ENCODE data around the gene JAZF1.

JAZF1 gene

DNA sequence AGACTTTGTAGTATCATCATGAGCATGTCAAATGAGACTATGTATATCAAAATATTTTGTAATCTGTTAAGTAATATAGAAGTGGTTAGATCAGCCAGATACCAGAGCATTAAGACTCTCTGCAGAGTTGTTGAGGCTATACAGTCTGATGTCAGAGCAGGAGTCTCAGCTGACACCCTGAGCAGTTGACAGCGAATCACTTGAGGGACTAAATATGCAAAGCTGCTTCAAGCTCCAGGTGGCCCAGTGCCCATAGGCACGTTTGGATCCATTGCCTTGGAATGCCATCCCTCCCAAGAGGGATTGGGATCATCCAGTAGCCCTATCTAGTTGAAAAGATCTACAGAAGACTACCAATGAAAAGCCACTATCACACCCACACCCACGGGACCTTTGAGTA lies 230.5 kb downstream of the JAZF1 start:
- H3K4me3 ChIP-seq (ENCODE audit: low read depth, low read length, poor library complexity, severe bottlenecking): no peak overlapping the region
- H3K9ac ChIP-seq (ENCODE audit: low read length): no peak overlapping the region
- TF ChIP-seq, protein P1, sequence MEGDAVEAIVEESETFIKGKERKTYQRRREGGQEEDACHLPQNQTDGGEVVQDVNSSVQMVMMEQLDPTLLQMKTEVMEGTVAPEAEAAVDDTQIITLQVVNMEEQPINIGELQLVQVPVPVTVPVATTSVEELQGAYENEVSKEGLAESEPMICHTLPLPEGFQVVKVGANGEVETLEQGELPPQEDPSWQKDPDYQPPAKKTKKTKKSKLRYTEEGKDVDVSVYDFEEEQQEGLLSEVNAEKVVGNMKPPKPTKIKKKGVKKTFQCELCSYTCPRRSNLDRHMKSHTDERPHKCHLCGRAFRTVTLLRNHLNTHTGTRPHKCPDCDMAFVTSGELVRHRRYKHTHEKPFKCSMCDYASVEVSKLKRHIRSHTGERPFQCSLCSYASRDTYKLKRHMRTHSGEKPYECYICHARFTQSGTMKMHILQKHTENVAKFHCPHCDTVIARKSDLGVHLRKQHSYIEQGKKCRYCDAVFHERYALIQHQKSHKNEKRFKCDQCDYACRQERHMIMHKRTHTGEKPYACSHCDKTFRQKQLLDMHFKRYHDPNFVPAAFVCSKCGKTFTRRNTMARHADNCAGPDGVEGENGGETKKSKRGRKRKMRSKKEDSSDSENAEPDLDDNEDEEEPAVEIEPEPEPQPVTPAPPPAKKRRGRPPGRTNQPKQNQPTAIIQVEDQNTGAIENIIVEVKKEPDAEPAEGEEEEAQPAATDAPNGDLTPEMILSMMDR (IDR thresholded peaks at IDR 0.05; ENCODE audit: low read length): no peak
- TF ChIP-seq EZH2 (IDR thresholded peaks at IDR 0.05; ENCODE audit: borderline replicate concordance, low read length): no peak
- H3F3A ChIP-seq (ENCODE audit: insufficient read depth, low read length): no peaks in the 10 kb centered on the region
- no peaks in the 10 kb centered on the region for H3K79me2 ChIP-seq (ENCODE audit: insufficient read depth, low read length)
- no peaks in the 10 kb centered on the region for H3K27me3 ChIP-seq (ENCODE audit: insufficient read depth, low read length)
- no peaks in the 10 kb centered on the region for H3K4me1 ChIP-seq (ENCODE audit: insufficient read depth, low read length, severe bottlenecking)
- no peaks in the 10 kb centered on the region for H3K9me2 ChIP-seq (ENCODE audit: low read depth, low read length)
- no peaks in the 10 kb centered on the region for H3K36me3 ChIP-seq (ENCODE audit: insufficient read depth, low read length)
- no peak overlapping the region for H2AFZ ChIP-seq (ENCODE audit: low read length)
- H4K20me1 ChIP-seq (ENCODE audit: insufficient read depth, low read length): no peaks in the 10 kb centered on the region
- no peak overlapping the region for H3K4me2 ChIP-seq (ENCODE audit: low read length)
- H3K27ac ChIP-seq (ENCODE audit: low read depth, low read length, poor library complexity, severe bottlenecking): no peak overlapping the region
- H3K9me3 ChIP-seq (ENCODE audit: low read length): no peaks in the 10 kb centered on the region

DNA sequence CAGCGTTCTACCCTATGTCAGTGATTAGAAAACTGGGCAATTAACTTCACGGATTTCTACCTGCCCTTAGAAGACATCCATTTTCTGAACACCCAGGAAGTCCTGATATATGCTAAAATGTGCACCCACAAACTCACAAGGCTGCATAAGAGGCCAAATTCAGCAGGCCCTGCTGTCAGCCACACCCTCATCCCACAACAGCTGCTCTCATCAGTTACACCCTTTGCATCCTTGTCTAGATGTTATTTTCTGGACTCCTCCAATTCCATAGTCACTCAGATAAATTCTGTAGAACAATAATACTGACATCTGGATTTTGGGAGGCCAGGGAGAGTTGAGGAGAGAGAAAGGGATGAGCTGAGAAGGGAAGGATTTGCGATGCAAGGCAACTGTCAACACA lies 231.7 kb downstream of the JAZF1 start:
- H3K79me2 ChIP-seq (ENCODE audit: insufficient read depth, low read length): no peaks in the 10 kb centered on the region
- H4K20me1 ChIP-seq (ENCODE audit: insufficient read depth, low read length): no peaks in the 10 kb centered on the region
- no peak overlapping the region for H3K4me3 ChIP-seq (ENCODE audit: low read depth, low read length, poor library complexity, severe bottlenecking)

DNA sequence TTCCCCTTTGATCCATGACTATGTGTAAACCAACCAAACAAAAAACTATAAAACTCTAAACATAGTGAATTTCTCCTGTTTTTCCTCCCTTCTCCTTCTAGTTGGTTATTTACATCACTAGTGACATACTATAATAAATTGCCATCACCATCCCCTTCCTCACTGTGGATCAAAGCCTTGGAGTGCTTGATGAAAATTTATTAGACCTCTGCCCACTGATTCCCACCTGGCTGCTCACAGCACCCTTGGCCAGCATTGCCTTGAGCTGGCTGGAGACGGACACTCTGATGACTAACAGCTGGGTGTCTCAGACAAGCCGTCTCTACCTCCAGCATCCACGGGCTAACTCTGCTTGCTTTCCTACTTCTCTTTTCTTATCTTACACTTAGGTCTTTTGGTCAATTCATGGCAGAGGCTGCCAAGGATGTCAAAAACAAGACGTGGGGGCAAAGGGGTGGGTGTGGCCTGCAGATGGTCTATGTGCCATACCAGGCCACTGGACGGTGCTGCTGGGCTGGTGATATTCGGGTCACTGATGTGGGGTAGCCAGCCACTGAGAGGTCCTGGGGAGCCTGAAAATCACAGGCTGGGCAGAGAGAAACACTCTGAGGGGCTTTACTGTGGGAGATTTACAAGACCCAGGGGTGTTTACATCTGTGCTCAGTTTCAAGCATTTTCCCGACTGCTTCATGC lies 232.9 kb downstream of the JAZF1 start:
- Histone ChIP-seq H3K4me3 (ENCODE audit: low read depth, low read length, poor library complexity, severe bottlenecking) (no peak overlapping the region), H3K9me2 (ENCODE audit: low read depth, low read length) (no peaks in the 10 kb centered on the region), H3K9me3 (ENCODE audit: low read length) (no peaks in the 10 kb centered on the region), H3K9ac (ENCODE audit: low read length) (no peak overlapping the region), H4K20me1 (ENCODE audit: insufficient read depth, low read length) (no peaks in the 10 kb centered on the region), H3K79me2 (ENCODE audit: insufficient read depth, low read length) (no peaks in the 10 kb centered on the region), H3F3A (ENCODE audit: insufficient read depth, low read length) (no peaks in the 10 kb centered on the region), H3K4me1 (ENCODE audit: insufficient read depth, low read length, severe bottlenecking) (no peaks in the 10 kb centered on the region), H2AFZ (ENCODE audit: low read length) (no peak overlapping the region), H3K27ac (ENCODE audit: low read depth, low read length, poor library complexity, severe bottlenecking) (no peak overlapping the region), H3K27me3 (ENCODE audit: insufficient read depth, low read length) (no peaks in the 10 kb centered on the region), H3K4me2 (ENCODE audit: low read length) (no peak overlapping the region), H3K36me3 (ENCODE audit: insufficient read depth, low read length) (no peaks in the 10 kb centered on the region)
- no peak for TF ChIP-seq EZH2 (IDR thresholded peaks at IDR 0.05; ENCODE audit: borderline replicate concordance, low read length)
- TF ChIP-seq, protein P1 (IDR thresholded peaks at IDR 0.05; ENCODE audit: low read length): no peak

More for the DNA sequence above, 231.7 kb downstream of the JAZF1 start:
- H3K36me3 ChIP-seq (ENCODE audit: insufficient read depth, low read length): no peaks in the 10 kb centered on the region
- no peak overlapping the region for H3K27ac ChIP-seq (ENCODE audit: low read depth, low read length, poor library complexity, severe bottlenecking)
- no peak overlapping the region for H3K4me2 ChIP-seq (ENCODE audit: low read length)
- H3K9me2 ChIP-seq (ENCODE audit: low read depth, low read length): no peaks in the 10 kb centered on the region
- no peak for TF ChIP-seq EZH2 (IDR thresholded peaks at IDR 0.05; ENCODE audit: borderline replicate concordance, low read length)
- TF ChIP-seq, protein P1 (IDR thresholded peaks at IDR 0.05; ENCODE audit: low read length): no peak
- H3K9ac ChIP-seq (ENCODE audit: low read length): no peak overlapping the region
- no peaks in the 10 kb centered on the region for H3F3A ChIP-seq (ENCODE audit: insufficient read depth, low read length)
- no peaks in the 10 kb centered on the region for H3K4me1 ChIP-seq (ENCODE audit: insufficient read depth, low read length, severe bottlenecking)
- H3K27me3 ChIP-seq (ENCODE audit: insufficient read depth, low read length): no peaks in the 10 kb centered on the region
- H2AFZ ChIP-seq (ENCODE audit: low read length): no peak overlapping the region
- H3K9me3 ChIP-seq (ENCODE audit: low read length): no peaks in the 10 kb centered on the region

Measured in OCI-LY1 (cell line).